ENCODE measurements around the gene ARID1A.
"Not testable (repeated sequence)": the region's sequence is repeated elsewhere in the genome, so short reads cannot be mapped to it uniquely, and the experiment has no call there.

ARID1A gene

GRCh38 chr1:26697978-26698849 lies 2.4 kb downstream of the ARID1A start:
- DNase-seq, result peak; percentile 69

DNA sequence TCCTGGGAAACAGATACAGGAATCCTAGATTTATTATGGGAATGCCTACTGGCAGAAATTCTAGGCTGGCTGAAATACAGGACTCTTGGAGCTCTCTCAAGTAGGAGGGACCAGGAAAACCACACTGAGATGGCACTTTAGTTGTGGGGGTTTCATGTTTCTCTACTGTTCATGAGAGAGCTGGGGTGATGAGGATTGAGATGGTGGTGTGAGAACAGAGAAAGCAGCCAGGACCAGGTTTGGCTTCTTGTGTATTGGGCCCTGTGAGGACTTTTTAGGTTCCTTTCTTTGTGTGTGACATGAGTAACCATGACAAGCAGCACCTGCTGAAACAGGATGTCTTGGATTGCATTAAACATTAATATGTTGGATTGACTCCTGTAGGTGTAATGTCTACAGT lies 4.9 kb downstream of the ARID1A start:
- DNase-seq, result no peak

GRCh38 chr1:26701266-26701994 lies 5.6 kb downstream of the ARID1A start:
- no peak for DNase-seq

- DNase-seq, result no peak
Observed at GRCh38 chr1:26701995-26702679, 6.3 kb downstream of the ARID1A start.

DNA sequence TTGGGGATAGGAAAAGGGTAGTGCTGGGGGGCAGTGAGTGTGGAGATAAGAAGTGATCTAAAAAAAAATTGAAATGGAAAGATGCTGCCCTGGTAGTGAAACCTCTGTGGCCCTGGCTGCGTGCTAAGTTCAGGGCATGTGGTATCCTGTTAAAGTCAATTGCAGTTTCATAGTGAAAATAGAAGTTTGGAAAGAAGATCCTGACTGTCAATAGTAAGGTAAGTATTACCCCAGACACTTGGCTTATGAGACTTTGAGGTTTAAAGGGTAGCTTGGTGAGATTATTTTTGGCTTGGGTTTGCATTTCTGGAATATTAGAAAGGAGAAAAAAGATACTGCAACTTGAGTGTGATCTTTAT lies 6.8 kb downstream of the ARID1A start:
- no peak for DNase-seq

DNA sequence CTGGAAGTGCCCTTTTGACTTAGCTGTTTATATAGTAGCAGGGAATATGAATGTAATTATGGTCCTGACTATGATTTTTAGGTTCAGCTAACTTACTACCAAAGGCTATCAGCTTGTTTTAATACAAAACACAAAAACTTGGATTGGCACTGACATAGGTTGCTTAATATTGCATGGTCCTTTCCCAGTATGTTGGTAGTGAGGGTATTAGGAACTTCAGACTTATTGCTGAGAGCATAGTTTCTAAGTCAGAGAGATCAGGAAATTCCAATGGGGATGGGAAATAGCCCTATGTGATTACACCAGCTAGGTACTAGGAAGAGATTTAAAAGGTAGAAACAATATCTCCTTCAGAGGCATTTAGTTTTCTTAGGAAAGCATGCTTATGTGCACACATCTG lies 7.7 kb downstream of the ARID1A start:
- DNase-seq, result no peak

- DNase-seq, result no peak
Observed at GRCh38 chr1:26704629-26705028, 8.8 kb downstream of the ARID1A start.

DNA sequence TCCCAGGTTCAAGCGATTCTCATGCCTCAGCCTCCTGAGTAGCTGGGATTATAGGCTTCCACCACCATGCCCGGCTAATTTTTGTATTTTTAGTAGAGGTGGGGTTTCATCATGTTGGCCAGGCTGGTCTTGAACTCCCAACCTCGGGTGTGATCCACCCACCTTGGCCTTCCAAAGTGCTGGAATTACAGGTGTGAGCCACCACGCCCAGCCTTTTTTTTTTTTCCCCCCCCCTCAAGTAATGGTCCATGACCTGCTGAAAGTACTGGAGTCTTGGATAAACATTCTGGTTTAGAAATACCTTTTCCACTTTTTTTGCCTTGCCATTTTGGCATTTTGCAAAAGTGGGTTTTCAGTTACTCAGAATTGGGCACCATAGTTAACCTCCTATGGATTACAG lies 9.4 kb downstream of the ARID1A start:
- not testable (repeated sequence) for DNase-seq

DNA sequence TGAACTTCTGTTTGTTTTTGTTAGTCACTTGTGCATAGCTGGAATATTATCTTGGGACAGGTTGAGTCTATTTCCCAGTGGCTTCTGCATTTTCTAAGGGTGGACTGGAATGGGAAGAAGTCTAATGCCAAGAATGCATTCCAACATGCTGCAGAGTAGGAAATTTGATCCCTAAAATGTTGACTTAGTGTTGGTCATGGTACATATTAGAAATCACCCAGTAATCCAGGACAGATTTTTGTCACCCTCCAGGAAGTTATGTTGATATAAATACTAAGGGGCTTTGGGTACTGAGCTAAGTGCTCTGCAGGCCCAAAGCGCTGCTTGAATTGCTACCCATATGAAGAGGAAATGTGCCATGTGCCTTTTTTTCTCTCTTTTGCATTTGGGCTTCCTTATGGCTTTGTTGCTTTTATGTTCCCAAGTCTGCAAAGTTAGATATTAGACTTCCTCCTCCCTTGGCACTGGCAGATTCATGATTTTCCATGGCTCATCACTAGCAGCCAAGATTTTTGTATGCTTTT lies 10.0 kb downstream of the ARID1A start:
- DNase-seq, result no peak

GRCh38 chr1:26706315-26706714 lies 10.5 kb downstream of the ARID1A start:
- peak; percentile 12 for DNase-seq

DNA sequence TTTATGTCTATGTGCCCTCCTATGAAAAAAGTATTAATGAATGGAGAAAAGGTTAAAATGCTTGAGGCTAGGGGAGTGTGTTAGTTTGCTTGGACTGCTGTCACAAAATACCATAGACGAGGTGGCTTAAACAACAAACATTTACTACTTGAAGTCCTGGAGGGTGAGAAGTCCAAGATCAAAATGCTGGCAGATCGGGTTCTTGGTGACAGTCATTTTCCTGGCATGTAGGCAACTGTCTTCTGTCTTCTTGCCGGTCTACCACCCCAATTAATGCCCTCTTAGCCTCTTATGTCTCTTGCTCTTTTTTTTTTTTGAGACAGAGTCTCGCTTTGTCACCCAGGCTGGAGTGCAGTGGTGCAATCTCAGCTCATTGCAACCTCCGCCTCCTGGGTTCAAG lies 15.0 kb downstream of the ARID1A start:
- no peak for DNase-seq

DNA sequence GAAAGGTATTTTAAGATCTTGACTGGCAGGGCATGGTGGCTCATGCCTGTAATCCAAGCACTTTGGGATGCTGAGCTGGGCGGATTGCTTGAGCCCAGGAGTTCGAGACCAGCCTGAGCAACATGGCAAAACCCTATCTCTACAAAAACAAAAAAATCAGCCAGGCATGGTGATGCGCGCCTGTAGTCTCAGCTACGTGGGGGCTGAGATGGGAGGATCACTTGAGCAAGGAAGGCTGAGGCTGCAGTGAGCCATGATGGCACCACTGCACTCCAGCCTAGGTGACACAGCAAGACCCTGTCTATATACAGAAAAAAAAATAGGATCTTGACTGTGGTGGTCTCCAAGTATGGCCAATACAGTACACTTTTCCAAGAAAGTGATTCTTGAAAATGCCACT lies 16.0 kb downstream of the ARID1A start:
- no peak for DNase-seq

DNA sequence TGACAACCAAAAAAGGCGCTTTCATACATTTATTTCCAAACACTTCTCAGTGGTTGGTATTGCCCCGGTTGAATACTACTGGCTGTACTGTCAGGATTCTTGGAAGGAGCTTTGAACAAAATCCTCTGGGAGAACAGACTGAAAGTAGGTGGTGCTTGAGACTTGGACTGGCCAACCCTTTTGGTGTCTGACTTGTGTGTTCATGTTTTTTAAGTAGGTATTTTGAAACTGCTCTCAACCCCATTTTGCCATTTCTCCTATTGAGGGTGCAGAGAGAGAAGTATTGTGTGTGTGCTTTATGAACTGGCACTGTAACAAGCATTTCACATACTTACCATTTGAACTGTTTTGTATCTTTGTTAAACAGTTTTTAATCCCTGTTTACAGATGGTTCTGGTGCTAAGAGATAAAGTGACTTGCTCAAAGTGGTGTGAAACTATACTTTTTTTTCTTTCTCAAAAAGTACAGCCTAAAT lies 21.2 kb downstream of the ARID1A start:
- DNase-seq, result no peak

DNA sequence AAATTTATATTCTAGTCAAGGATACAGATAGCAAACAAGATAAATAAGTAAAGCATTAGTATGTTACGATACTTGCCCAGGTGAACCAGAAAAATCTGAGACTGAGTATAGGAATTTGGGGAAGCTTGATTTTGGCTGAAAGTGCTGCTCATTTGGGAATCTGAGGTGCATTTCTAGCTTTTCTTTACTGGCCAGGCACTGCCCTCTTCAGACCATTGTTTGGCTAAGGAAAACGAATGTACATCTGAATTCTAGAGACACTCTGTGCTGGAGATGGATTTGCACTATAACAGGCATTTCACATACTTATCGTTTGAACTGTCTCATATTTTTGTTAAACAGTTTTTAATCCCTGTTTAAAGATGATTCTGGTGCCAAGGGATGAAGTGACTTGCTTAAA lies 23.4 kb downstream of the ARID1A start:
- no peak for DNase-seq

- DNase-seq, result no peak
Observed at GRCh38 chr1:26721669-26722355, 26.0 kb downstream of the ARID1A start.

DNA sequence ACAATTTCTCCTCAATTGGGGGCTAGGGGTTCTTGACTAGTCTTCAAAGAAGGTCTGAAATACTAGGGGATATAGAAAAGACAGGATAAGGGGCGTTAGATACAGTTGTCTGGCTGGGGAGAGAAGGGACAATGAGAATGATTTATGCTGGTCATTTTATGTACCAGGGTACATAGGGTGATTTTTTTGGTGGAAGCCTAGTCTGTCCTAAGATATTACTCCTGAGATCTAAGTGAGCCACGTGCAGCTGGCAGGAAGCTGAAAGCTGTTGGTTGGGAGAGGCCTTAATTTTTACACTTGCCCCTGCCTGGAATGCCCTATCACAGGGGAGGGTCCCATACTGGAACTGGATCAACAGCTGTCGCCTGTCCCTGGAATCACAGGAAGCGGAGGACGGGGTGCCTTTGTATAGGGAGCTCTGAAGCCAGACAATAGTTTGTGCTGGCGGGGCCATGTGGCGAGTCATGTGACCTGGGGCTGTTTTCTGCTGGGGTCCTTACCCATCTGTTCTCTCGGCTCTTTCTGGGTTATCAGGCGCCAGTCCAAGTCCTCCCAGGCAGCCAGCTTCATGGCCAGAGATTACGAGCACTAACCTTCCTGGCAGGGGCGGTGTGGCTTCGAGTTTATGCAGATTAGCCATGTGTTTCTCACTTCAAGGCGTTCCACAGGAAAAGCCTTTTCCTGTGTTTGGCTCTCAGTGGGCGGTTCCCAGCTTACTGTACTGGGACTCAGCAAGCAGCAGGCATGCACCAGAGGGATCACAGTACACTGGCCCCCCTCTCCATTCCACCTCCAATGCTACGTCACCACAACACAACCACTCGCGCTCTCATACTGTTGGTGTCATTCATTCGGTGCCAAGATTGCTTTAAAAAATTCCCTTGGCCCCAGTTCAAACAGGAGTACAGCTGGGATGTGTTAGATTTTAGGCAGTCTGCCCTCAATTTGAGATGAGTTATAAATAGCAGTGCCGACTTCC lies 27.5 kb downstream of the ARID1A start:
- peak; percentile 76 for DNase-seq

DNA sequence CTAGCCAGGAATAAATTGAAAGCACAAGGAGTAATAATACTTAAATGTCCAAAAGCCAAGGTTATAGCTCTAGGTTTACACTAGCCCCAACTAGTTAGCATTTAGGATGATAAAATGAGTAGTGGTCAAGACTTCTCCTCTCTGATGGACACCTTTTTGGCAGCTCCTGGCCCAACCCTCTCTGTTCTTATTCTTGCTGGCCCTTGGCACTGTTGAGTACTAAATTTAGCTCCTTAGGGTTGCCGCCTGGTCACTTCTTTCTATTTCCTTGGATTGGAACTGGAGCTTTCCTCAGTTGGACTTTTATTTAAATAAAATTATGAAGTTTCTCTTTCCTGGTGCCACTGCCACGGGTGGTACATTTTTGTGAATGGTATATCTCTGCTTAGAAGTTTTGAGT lies 28.3 kb downstream of the ARID1A start:
- DNase-seq, result no peak

GRCh38 chr1:26724926-26725325 lies 29.1 kb downstream of the ARID1A start:
- DNase-seq, result peak; percentile 88

DNA sequence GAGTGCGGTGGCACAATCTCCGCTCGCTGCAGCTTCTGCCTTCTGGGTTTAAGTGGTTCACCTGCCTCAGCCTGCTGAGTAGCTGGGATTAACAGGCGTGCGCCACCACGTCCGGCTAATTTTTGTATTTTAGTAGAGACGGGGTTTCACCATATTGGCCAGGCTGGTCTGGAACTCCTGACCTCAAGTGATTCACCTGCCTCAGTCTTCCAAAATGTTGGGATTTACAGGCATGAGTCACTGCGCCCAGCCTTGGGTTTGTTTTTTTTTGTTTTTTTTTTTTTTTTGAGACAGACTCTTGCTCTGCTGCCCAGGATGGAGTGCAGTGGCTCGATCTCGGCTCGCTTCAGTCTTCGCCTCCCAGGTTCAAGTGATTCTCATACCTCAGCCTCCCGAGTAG lies 30.1 kb downstream of the ARID1A start:
- DNase-seq, result not testable (repeated sequence)

DNA sequence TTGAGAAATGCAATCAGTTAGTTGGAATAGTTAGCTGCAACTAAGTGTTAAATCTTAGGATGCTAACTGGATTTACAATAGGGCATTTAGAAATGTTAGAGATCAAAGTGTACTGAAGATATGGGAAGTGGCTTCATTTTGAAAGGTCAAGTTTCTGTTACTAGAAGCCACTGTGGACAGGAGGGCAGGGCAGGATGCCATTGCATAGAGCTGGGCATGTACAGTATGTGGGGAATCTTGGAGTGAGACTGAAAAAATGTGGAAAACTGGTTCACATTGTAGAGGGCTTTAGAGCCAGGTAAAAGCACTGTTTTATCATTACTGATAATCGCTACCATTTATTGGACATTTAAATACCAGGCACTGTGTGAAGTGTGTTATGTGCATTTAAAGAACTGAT lies 31.0 kb downstream of the ARID1A start:
- DNase-seq, result no peak

DNA sequence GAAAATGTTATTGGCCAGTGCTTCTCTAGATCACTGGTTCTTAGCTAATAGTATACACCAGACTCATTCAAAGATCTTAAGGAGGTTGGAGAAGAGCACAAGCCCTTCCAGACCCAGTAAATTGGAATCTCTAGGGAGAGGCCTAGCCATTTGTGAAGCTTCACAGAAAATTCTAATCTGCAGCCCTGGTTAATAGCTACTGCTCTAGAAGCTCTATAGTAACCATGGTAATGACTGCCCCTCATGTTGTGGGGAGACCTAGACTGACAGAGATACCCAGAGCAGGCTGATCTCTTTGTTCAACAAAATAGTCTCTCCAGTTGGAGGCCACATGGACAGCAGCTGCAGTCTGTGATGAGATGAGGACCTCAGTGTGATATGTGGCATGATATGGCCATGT lies 31.7 kb downstream of the ARID1A start:
- no peak for DNase-seq

- DNase-seq, result no peak
Observed at GRCh38 chr1:26728645-26729044, 32.8 kb downstream of the ARID1A start.

Data from NCI-H2227 treated with DMSO at 0.1 percent for 48 hours (cell line).